ENCODE measurements around the gene CDK5.

The CDK5 gene

DNA sequence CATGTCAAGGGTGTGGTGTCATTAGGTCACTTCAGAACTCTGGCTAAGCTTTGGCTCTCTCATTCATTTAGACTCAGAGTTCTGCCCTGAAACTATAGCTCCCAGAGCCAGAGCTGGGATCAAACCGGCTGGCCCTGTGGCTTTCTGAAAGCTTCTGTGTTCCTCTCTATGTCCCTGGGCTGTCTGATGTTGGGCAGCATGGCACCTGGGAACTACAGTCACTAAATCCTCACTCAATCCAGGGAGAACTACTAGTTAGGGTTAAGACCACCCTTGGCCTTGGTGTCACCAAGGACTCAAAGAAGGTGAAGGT lies 46.6 kb downstream of the CDK5 start:
- no peak overlapping the region for H3K4me3 ChIP-seq (replicated peaks; ENCODE audit: low read depth, low read length)
- DNase-seq (ENCODE audit: low read depth), result no peak
- TF ChIP-seq, protein P1, sequence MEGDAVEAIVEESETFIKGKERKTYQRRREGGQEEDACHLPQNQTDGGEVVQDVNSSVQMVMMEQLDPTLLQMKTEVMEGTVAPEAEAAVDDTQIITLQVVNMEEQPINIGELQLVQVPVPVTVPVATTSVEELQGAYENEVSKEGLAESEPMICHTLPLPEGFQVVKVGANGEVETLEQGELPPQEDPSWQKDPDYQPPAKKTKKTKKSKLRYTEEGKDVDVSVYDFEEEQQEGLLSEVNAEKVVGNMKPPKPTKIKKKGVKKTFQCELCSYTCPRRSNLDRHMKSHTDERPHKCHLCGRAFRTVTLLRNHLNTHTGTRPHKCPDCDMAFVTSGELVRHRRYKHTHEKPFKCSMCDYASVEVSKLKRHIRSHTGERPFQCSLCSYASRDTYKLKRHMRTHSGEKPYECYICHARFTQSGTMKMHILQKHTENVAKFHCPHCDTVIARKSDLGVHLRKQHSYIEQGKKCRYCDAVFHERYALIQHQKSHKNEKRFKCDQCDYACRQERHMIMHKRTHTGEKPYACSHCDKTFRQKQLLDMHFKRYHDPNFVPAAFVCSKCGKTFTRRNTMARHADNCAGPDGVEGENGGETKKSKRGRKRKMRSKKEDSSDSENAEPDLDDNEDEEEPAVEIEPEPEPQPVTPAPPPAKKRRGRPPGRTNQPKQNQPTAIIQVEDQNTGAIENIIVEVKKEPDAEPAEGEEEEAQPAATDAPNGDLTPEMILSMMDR (IDR thresholded peaks at IDR 0.05; ENCODE audit: low read length, missing control alignments), result no peak

DNA sequence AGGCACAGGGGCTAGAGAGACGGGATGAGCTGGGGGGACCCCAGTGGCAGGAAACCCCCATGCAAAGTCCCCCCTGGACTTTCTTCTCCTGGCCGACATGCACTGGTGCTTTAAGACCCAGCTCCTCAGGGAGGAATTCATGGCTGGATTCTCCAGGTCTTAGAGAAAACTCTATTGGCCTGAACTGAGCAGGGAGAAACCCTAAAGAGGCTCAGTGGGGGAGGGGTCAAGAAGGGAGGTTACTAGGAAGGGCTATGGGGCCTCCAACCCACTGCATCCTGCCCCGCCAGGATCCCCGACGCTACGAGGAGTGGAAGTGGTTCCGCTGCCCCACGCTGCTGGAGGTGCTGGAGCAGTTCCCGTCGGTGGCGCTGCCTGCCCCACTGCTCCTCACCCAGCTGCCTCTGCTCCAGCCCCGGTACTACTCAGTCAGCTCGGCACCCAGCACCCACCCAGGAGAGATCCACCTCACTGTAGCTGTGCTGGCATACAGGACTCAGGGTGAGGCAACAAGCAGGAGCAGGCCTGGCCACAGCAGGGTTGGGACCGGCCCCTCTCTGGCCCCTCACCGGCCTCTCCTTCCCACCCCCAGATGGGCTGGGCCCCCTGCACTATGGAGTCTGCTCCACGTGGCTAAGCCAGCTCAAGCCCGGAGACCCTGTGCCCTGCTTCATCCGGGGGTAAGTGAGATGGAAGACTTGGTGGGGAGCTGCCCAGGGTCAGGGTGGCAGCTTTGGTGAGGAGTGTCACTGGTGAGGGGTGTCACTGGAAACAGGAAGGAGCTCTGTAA lies 47.2 kb downstream of the CDK5 start:
- no peak overlapping the region for H3K4me3 ChIP-seq (replicated peaks; ENCODE audit: low read depth, low read length)
- peak; percentile 32 for DNase-seq (ENCODE audit: low read depth)
- TF ChIP-seq, protein P1 (IDR thresholded peaks at IDR 0.05; ENCODE audit: low read length, missing control alignments), result no peak

DNA sequence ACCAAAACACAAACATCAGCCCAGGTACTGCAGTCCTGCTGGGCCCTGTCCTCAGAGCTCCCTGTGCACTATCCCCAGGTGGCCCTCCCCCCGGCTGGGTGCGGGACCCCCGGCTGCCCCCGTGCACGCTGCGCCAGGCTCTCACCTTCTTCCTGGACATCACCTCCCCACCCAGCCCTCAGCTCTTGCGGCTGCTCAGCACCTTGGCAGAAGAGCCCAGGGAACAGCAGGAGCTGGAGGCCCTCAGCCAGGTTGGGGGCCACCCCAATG lies 47.7 kb downstream of the CDK5 start:
- no peak for DNase-seq (ENCODE audit: low read depth)
- TF ChIP-seq, protein P1 (IDR thresholded peaks at IDR 0.05; ENCODE audit: low read length, missing control alignments), result no peak
- H3K4me3 ChIP-seq (replicated peaks; ENCODE audit: low read depth, low read length), result no peak overlapping the region

DNA sequence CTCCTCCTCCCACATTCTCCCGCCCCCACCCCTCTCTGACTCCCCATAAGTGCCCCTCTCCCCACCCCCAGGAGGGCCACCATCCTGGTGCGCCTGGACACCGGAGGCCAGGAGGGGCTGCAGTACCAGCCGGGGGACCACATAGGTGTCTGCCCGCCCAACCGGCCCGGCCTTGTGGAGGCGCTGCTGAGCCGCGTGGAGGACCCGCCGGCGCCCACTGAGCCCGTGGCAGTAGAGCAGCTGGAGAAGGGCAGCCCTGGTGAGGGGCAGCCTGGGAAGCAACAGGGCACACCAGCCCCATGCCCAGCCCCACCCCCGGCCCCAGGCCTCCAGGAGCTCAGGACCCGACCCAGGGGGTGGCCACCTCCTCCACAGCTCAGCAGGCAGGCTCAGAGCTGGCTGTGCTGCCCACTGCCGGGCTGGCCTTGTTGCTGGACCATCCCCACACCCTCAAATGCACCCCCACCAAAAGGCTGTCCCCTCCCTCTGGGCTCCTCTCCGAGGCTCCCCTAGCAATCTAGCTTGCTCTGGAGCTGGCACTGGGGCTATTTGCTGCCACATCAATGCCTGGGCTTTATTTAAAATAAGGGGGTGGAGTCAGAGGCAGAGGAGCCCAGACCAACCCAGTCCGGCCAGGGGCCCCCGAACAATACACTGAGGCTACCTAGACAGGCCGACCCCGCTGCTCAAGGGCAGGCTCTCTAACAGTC lies 48.2 kb downstream of the CDK5 start:
- H3K4me3 ChIP-seq (replicated peaks; ENCODE audit: low read depth, low read length), result no peak overlapping the region
- TF ChIP-seq, protein P1 (IDR thresholded peaks at IDR 0.05; ENCODE audit: low read length, missing control alignments), result no peak
- DNase-seq (ENCODE audit: low read depth), result no peak

DNA sequence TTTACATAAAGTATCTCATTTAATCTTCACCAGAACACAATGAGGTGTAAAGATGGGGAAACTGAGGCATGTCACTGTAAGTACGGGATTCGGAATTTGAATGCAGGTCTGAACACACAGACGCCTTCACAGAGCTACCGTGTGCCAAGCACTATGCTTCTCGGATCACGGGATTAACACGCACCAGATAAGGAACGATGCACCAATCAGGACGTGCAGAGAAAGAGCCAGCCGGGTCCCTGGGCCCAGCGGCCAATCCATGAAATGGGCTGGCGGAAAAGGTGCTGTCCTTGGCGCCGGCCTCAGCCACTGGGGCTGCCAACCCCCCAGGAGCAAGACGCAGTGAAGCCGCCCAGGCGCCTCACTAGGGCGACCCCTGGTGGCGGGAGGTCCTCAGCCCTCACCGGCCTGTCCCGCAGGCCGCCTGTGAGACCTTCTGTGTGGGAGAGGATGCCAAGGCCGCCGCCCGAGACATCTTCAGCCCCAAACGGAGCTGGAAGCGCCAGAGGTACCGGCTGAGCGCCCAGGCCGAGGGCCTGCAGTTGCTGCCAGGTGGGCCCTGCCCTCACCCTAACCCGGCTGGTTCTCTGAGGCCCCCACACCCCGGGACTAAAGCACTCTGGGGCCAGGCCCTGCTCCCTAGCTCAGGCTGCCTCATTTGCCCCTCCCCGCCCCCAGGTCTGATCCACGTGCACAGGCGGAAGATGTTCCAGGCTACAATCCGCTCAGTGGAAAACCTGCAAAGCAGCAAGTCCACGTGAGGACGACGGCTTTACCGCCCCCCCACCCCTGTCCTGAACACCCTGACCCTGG lies 49.0 kb downstream of the CDK5 start:
- TF ChIP-seq, protein P1 (IDR thresholded peaks at IDR 0.05; ENCODE audit: low read length, missing control alignments), result peak; percentile 67
- DNase-seq (ENCODE audit: low read depth), result peak; percentile 60
- peak overlapping the region; percentile 29 for H3K4me3 ChIP-seq (replicated peaks; ENCODE audit: low read depth, low read length)

DNA sequence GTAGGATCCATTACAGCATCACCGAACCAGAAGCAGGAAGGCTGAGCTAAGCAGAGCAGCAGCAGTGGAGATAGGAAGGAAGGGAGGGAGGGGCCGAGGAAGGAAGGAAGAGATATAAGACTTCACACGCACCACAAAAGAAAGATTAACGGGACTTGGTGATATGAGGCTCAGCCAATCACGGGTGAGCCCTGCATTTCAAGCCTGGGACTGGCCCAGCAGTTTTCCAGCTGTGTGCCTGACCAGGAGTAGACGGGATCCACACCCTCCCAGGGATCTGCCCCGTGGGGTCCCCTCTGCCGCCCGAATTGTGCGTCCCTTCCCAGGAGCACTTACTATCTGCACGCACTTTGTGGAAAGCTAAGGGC lies 49.6 kb downstream of the CDK5 start:
- TF ChIP-seq, protein P1 (IDR thresholded peaks at IDR 0.05; ENCODE audit: low read length, missing control alignments), result no peak
- H3K4me3 ChIP-seq (replicated peaks; ENCODE audit: low read depth, low read length), result peak overlapping the region; percentile 29
- DNase-seq (ENCODE audit: low read depth), result peak; percentile 44
